Gastroesophageal sphincter (tissue), 4 donors: Measurements from ENCODE around the gene MYRF. TPM values are rescaled to one million over a fixed set of nuclear protein-coding genes. Genes with fewer than 3 reads are reported as not detected.

Source experiments
- ATAC-seq: fragments of 150-250 bp; one replicate; pipeline ENCODE4 v1.9.1; 2016; ENCODE audit warnings: mild to moderate bottlenecking, moderate library complexity
- H3K27ac ChIP-seq, 4 donors: fragments of 200-600 bp; sonication (generic) in 3 of 4; 1 replicate in 3 of 4; 2 replicates in 1 of 4; pipeline ENCODE4 v1.5.1; 2016 to 2019
- H3K27me3 ChIP-seq: fragments of 200-600 bp; sonication (generic); one replicate; pipeline ENCODE4 v1.5.1; 2019
- H3K36me3 ChIP-seq, 2 donors: fragments of 200-600 bp; sonication (generic); one replicate each; pipeline ENCODE4 v1.5.1; 2019; ENCODE audit warnings: control low read depth in 1 of 2
- H3K4me1 ChIP-seq, 3 donors: fragments of 200-600 bp; sonication (generic); 1 replicate in 2 of 3; 2 replicates in 1 of 3; pipeline ENCODE4 v1.5.1; 2016 to 2019; ENCODE audit warnings: control low read depth in 2 of 3
- H3K4me3 ChIP-seq, 2 donors: fragments of 200-600 bp; sonication (generic); one replicate each; pipeline ENCODE4 v1.5.1; 2019; ENCODE audit warnings: mild to moderate bottlenecking in 1 of 2, moderate library complexity in 1 of 2
- H3K9me3 ChIP-seq, 3 donors: fragments of 200-600 bp; sonication (generic); one replicate each; pipeline ENCODE4 v1.5.1; 2017 to 2019; ENCODE audit warnings: control low read depth in 2 of 3
- CTCF ChIP-seq, 4 experiments: fragments of 200-600 bp in 2 of 4; fragments of 450-650 bp in 2 of 4; sonication (generic) in 1 of 4; IDR thresholded peaks; one replicate each; pipeline ENCODE4 v1.5.1; 2017 to 2019; ENCODE audit warnings: antibody characterized with exemption in 4 of 4, mild to moderate bottlenecking in 2 of 4, moderate library complexity in 2 of 4
- EP300 ChIP-seq: sonication (generic); formaldehyde crosslinking; IDR thresholded peaks from one replicate; pipeline ENCODE4 v1.6.1; 2017; ENCODE audit warnings: antibody characterized with exemption, mild to moderate bottlenecking
- POLR2A ChIP-seq, 2 donors: fragments of 450-650 bp; IDR thresholded peaks; one replicate each; pipeline ENCODE4 v1.6.1; 2017; ENCODE audit warnings: antibody characterized with exemption in 2 of 2, mild to moderate bottlenecking in 2 of 2, moderate library complexity in 1 of 2
- POLR2AphosphoS5 ChIP-seq: sonication (generic); formaldehyde crosslinking; IDR thresholded peaks from one replicate; pipeline ENCODE4 v1.6.1; 2017; ENCODE audit warnings: antibody characterized with exemption
- WGBS, 2 donors: methylation state at CpG; one replicate each; pipeline ENCODE4 v1.1.5; 2018; ENCODE audit warnings: low coverage in 1 of 2; 5-methylcytosine and 5-hydroxymethylcytosine counted together
- total RNA-seq, 4 donors: library from RNA; depleted of rRNA; stranded (reverse); fragments of >200 nt; gene quantifications; one replicate each; pipeline ENCODE4 v1.1.0, GENCODE V29; 2016

The MYRF gene
- total RNA-seq, 4 donors from 2014 or later, result 0.10 to 0.78 (median 0.19) TPM

- ATAC-seq, result no peak
- TF ChIP-seq CTCF (IDR thresholded peaks at IDR 0.05), result no peak
- no peak for TF ChIP-seq POLR2A (IDR thresholded peaks at IDR 0.05)
- TF ChIP-seq EP300, result no peak
- TF ChIP-seq POLR2AphosphoS5, result no peak
- Histone ChIP-seq H3K4me3 (no peak overlapping the region), H3K9me3 (no peaks in the 10 kb centered on the region), H3K27ac (peak overlapping the region in 2 of 4 donors; percentile 85 to 93), H3K4me1 (peaks cover 3 to 80% (median 32%) of the 10 kb centered on the region in 3 donors), H3K27me3 (no peaks in the 10 kb centered on the region), H3K36me3 (peaks cover 0 to 3% of the 10 kb centered on the region in 2 donors)
- 60 to 100% methylated on average over 2 to 4 of the region's 7 CpGs for WGBS, 2 donors
Measured at GRCh38 chr11:61832754-61833153, 80.3 kb downstream of the MYRF start.

- Histone ChIP-seq H3K4me3 (no peak overlapping the region), H3K9me3 (no peaks in the 10 kb centered on the region), H3K36me3 (peaks cover 0 to 10% of the 10 kb centered on the region in 2 donors), H3K27me3 (no peaks in the 10 kb centered on the region), H3K4me1 (peaks cover 3 to 73% (median 32%) of the 10 kb centered on the region in 3 donors), H3K27ac (peak overlapping the region in 2 of 4 donors; percentile 68 to 75)
- 80 to 84% methylated on average over 2 to 4 of the region's 11 CpGs for WGBS, 2 donors
- ATAC-seq, result no peak
- TF ChIP-seq EP300 (no peak), CTCF (IDR thresholded peaks at IDR 0.05) (no peak), POLR2AphosphoS5 (no peak), POLR2A (IDR thresholded peaks at IDR 0.05) (no peak)
Measured at GRCh38 chr11:61833471-61833870, 81.0 kb downstream of the MYRF start.

- H3K4me1 ChIP-seq, result peaks cover 3 to 69% (median 29%) of the 10 kb centered on the region in 3 donors
- H3K27ac ChIP-seq, result peak overlapping the region in 3 of 4 donors; percentile 64 to 75 (median 68)
- ATAC-seq, result no peak
Measured at GRCh38 chr11:61833926-61834277, 81.5 kb downstream of the MYRF start.

GRCh38 chr11:61834278-61835048 is 82.0 kb downstream of the MYRF start:
- Histone ChIP-seq H3K27me3 (no peaks in the 10 kb centered on the region), H3K9me3 (no peaks in the 10 kb centered on the region), H3K36me3 (peaks cover 0 to 20% of the 10 kb centered on the region in 2 donors), H3K4me3 (no peak overlapping the region), H3K4me1 (peaks cover 3 to 63% (median 24%) of the 10 kb centered on the region in 3 donors), H3K27ac (peak overlapping the region; percentile 32 to 75 (median 66))
- peak; percentile 52 for ATAC-seq
- 20% methylated on average over 1 of the region's 12 CpGs; no CpG with 5 or more reads in 1 of the 2 donors for WGBS, 2 donors
- TF ChIP-seq CTCF (IDR thresholded peaks at IDR 0.05) (no peak), POLR2AphosphoS5 (no peak), EP300 (no peak), POLR2A (IDR thresholded peaks at IDR 0.05) (no peak)

More at GRCh38 chr11:61833926-61834277, 81.5 kb downstream of the MYRF start:
- TF ChIP-seq EP300 (no peak), POLR2AphosphoS5 (no peak), CTCF (IDR thresholded peaks at IDR 0.05) (no peak), POLR2A (IDR thresholded peaks at IDR 0.05) (no peak)
- H3K27me3 ChIP-seq, result no peaks in the 10 kb centered on the region
- H3K9me3 ChIP-seq, result no peaks in the 10 kb centered on the region
- no peak overlapping the region for H3K4me3 ChIP-seq
- 93 to 100% methylated on average over 1 to 6 of the region's 12 CpGs for WGBS, 2 donors
- peaks cover 0 to 15% of the 10 kb centered on the region in 2 donors for H3K36me3 ChIP-seq

GRCh38 chr11:61836193-61836592 is 83.8 kb downstream of the MYRF start:
- peak overlapping the region in 1 of 4 donors; percentile 3 for H3K27ac ChIP-seq
- H3K9me3 ChIP-seq, result no peaks in the 10 kb centered on the region
- TF ChIP-seq EP300 (no peak), POLR2A (IDR thresholded peaks at IDR 0.05) (no peak), CTCF (IDR thresholded peaks at IDR 0.05) (no peak), POLR2AphosphoS5 (no peak)
- H3K36me3 ChIP-seq, result peaks cover 0 to 38% of the 10 kb centered on the region in 2 donors
- peaks cover 0 to 46% (median 8%) of the 10 kb centered on the region in 3 donors for H3K4me1 ChIP-seq
- H3K27me3 ChIP-seq, result no peaks in the 10 kb centered on the region
- ATAC-seq, result no peak
- 88 to 94% methylated on average over 5 to 8 of the region's 8 CpGs for WGBS, 2 donors
- H3K4me3 ChIP-seq, result no peak overlapping the region
